ENCODE results near the gene CASZ1.

Gene CASZ1

DNA sequence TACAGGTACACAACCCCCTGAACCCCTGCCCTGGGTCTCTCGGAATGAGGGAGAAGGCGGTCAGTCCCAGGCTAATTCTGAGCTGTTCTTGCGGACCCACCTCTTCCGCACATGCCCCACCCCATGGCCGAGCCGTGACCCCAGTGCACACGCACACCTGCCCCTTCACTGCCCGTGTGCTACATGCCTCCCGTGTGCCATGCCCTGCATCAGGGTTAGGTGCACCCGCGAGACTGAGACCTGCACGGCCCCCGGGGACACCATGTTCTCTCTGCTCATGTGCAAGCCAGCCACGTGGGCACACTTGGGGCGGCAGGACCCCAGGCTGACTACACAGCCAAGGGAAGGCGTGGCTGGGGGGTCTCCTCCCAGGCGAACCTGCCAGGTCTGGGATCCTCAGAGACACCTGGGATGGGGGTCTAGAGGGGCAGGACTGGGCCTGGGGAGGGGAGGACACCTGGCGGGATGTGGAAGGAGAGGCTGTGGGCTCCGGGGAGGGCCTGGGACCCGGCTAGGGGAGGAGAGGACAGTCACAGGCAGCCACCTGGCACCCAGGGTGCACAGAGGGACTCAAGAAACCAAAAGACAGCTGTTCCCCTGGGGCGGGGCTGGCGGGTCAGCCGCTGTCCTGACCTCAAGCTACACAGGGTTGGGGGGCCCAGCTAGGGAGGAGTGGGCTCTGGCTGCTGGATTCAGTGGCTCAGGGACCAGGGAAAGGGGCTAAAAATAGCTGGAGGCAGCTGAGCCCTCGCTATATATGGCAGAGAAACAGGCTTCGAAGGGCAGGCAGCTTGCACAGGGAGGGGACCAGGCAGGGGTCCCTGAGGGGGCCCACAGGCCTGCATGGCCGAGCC lies 133.4 kb downstream of the CASZ1 start:
- DNase-seq (ENCODE audit: low read depth, low spot score) = no peak
- ChIA-PET POLR2A (no interaction called here), CTCF (no interaction called here)
- H3K4me3 ChIP-seq (ENCODE audit: low read depth, low read length) = no peak overlapping the region
- TF ChIP-seq, protein P1, sequence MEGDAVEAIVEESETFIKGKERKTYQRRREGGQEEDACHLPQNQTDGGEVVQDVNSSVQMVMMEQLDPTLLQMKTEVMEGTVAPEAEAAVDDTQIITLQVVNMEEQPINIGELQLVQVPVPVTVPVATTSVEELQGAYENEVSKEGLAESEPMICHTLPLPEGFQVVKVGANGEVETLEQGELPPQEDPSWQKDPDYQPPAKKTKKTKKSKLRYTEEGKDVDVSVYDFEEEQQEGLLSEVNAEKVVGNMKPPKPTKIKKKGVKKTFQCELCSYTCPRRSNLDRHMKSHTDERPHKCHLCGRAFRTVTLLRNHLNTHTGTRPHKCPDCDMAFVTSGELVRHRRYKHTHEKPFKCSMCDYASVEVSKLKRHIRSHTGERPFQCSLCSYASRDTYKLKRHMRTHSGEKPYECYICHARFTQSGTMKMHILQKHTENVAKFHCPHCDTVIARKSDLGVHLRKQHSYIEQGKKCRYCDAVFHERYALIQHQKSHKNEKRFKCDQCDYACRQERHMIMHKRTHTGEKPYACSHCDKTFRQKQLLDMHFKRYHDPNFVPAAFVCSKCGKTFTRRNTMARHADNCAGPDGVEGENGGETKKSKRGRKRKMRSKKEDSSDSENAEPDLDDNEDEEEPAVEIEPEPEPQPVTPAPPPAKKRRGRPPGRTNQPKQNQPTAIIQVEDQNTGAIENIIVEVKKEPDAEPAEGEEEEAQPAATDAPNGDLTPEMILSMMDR (IDR thresholded peaks at IDR 0.05; ENCODE audit: insufficient read depth, low read length, missing control alignments) = no peak

DNA sequence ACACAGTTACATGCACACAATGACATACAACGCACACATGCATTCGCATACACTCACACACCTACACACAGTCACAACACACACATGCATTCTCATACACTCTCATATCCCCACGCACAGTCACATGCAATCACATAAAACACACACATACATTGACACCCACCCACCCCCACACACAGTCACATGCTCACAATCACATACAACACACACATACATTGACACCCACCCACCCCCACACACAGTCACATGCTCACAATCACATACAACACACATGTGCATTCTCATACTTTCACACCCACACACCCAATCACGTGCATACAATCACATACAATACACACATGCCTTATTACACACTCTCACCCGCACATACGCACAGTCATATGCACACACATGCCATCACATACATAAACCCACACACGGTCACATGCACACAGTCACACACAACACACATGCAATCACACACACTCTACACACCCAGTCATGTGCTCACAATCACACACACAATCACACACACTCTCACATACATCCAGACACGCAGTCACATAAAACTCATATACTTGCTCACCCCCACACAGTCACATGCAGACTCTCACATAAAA lies 134.3 kb downstream of the CASZ1 start:
- ChIA-PET CTCF (no interaction called here), POLR2A (no interaction called here)
- DNase-seq (ENCODE audit: low read depth, low spot score) = no peak
- TF ChIP-seq, protein P1 (IDR thresholded peaks at IDR 0.05; ENCODE audit: insufficient read depth, low read length, missing control alignments) = no peak
- no peak overlapping the region for H3K4me3 ChIP-seq (ENCODE audit: low read depth, low read length)

DNA sequence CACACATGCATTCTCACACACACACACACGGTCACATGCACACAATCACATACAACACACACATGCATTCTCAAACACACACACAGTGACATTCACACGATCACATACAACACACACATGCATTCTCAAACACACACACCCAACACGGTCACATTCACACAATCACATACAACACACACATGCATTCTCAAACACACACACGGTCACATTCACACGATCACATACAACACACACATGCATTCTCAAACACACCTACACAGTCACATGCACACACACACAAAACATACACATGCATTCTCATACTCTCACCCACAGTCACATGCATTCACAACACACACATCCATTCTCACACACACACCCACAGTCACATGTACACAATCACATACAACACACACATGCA lies 135.0 kb downstream of the CASZ1 start:
- TF ChIP-seq, protein P1 (IDR thresholded peaks at IDR 0.05; ENCODE audit: insufficient read depth, low read length, missing control alignments) = no peak
- H3K4me3 ChIP-seq (ENCODE audit: low read depth, low read length) = no peak overlapping the region
- CTCF ChIA-PET = no interaction called here
- POLR2A ChIA-PET = no interaction called here
- DNase-seq (ENCODE audit: low read depth, low spot score) = no peak

DNA sequence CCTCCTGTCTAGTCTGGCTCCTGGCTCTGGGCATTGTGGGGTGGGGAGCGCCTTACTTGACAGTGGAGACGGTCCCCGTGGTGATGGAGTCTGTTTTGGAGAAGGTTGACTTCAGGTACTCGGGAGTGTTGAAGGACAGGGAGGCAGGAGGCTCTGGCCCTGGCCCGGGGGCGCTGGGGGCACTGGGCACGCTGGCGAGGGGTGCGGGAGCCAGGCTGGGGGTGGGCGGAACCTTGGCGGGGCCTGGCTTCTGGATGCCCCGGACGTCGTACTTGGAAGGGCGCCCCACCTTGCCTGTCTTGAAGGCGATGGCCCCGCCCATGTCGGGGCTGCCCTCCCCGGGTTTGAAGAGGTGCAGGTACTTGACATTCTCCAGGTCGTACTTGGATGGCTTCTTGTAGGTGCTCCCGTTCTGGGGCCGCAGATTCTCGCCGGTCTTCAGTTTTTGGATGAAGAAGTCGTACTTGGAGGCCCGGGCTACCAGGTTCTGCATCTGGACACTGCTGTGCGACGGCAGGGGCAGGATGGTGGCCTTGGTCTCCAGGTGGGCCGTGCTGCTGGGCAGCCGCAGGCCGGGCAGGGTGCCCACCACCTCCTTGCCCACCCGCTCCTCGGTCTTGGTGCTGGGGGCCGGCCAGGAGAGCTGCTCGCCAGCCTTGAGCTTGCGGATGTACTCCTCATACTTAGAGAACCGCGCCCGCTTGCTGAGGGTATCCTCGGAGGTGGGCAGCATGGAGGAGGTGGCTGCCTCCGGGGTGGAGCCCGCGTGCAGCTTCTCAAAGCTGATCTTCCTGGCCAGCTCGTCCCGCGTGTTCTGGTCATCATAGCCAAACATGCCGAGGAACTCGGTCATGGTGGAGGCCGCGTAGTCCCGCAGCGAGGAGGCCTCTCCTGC lies 136.6 kb downstream of the CASZ1 start:
- POLR2A ChIA-PET = no interaction called here
- CTCF ChIA-PET = no interaction called here

DNA sequence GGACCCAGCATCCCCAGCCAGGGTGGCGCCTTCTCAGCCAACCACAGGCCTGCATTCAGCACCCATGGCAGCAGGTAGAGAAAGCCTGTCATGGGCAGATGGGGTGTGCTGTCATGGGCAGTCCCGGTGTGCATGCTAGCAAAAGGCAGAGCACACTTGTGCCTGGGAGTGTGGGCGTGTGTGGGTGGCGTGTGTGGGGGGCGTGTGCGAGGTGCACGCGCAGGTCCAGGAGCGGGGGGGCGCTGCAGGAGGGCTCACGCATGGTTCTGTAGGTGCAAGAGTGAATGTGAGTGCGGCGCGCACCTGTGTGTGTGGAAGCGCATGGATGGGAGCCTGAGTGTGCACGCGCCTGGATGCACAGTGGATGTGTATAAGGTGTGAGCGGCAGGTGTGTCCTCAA lies 137.2 kb downstream of the CASZ1 start:
- no peak overlapping the region for H3K4me3 ChIP-seq (ENCODE audit: low read depth, low read length)
- POLR2A ChIA-PET = no interaction called here
- TF ChIP-seq, protein P1 (IDR thresholded peaks at IDR 0.05; ENCODE audit: insufficient read depth, low read length, missing control alignments) = no peak
- CTCF ChIA-PET = no interaction called here
- DNase-seq (ENCODE audit: low read depth, low spot score) = no peak

More for the DNA sequence above, 136.6 kb downstream of the CASZ1 start:
- no peak for DNase-seq (ENCODE audit: low read depth, low spot score)
- no peak overlapping the region for H3K4me3 ChIP-seq (ENCODE audit: low read depth, low read length)
- TF ChIP-seq, protein P1 (IDR thresholded peaks at IDR 0.05; ENCODE audit: insufficient read depth, low read length, missing control alignments) = no peak

Data from AG04449 (cell line).